Coronary artery (tissue), 2 donors: ENCODE measurements around the gene ADGRF3.
A peak's percentile ranks its signal among the peaks of the same experiment; 100 is the strongest.

Source experiments
- DNase-seq: peaks from one replicate; pipeline ENCODE4 v3.0.0-alpha.2; 2017; ENCODE audit warnings: low spot score
- H3K27ac ChIP-seq, 2 donors: fragments of 200-600 bp; sonication (generic); one replicate each; pipeline ENCODE4 v1.5.1; 2016 to 2019
- H3K4me3 ChIP-seq: fragments of 200-600 bp; sonication (generic); 2 replicates; pipeline ENCODE4 v1.5.1; 2016; ENCODE audit warnings: mild to moderate bottlenecking, moderate library complexity
- CTCF ChIP-seq: fragments of 200-600 bp; sonication (generic); IDR thresholded peaks from one replicate; pipeline ENCODE4 v1.5.1; 2019; ENCODE audit warnings: antibody characterized with exemption

The ADGRF3 gene

GRCh38 chr2:26349690-26350089 is 3.1 kb upstream of the ADGRF3 start:
- no peak overlapping the region for H3K4me3 ChIP-seq
- no peak overlapping the region for H3K27ac ChIP-seq

GRCh38 chr2:26347286-26347865 is 787 bp upstream of the ADGRF3 start:
- no peak for TF ChIP-seq CTCF
- Histone ChIP-seq H3K27ac (peak overlapping the region in 1 of 2 donors; percentile 96), H3K4me3 (peak overlapping the region; percentile 98)
- no peak for DNase-seq

More at GRCh38 chr2:26349690-26350089, 3.1 kb upstream of the ADGRF3 start:
- no peak for TF ChIP-seq CTCF
- DNase-seq = no peak

GRCh38 chr2:26345545-26346453 is 790 bp downstream of the ADGRF3 start, which contains the start of gene SELENOI:
Gene SELENOI (plus strand): TSS chr2:26346143. CDS start chr2:26346233, 90 bp downstream.
- peak within 1 kb of the TSS; percentile 98 for H3K4me3 ChIP-seq
- peak; percentile 99 for DNase-seq
- H3K27ac ChIP-seq = peak within 1 kb of the TSS; percentile 87 to 96
- no peak for TF ChIP-seq CTCF

- Histone ChIP-seq H3K27ac (peak overlapping the region; percentile 82 to 96), H3K4me3 (peak overlapping the region; percentile 98)
- DNase-seq = no peak
- TF ChIP-seq CTCF = no peak
Observed at GRCh38 chr2:26345283-26345544, 1.4 kb downstream of the ADGRF3 start.

- Histone ChIP-seq H3K4me3 (peak overlapping the region; percentile 98), H3K27ac (peak overlapping the region; percentile 82 to 96)
- no peak for DNase-seq
- TF ChIP-seq CTCF = no peak
Observed at GRCh38 chr2:26344581-26345282, 1.9 kb downstream of the ADGRF3 start.

GRCh38 chr2:26340831-26341230 is 5.8 kb downstream of the ADGRF3 start:
- DNase-seq = no peak
- H3K27ac ChIP-seq = no peak overlapping the region
- TF ChIP-seq CTCF = no peak
- no peak overlapping the region for H3K4me3 ChIP-seq
